Measurements from ENCODE around the gene CORO1C.

Gene CORO1C

DNA sequence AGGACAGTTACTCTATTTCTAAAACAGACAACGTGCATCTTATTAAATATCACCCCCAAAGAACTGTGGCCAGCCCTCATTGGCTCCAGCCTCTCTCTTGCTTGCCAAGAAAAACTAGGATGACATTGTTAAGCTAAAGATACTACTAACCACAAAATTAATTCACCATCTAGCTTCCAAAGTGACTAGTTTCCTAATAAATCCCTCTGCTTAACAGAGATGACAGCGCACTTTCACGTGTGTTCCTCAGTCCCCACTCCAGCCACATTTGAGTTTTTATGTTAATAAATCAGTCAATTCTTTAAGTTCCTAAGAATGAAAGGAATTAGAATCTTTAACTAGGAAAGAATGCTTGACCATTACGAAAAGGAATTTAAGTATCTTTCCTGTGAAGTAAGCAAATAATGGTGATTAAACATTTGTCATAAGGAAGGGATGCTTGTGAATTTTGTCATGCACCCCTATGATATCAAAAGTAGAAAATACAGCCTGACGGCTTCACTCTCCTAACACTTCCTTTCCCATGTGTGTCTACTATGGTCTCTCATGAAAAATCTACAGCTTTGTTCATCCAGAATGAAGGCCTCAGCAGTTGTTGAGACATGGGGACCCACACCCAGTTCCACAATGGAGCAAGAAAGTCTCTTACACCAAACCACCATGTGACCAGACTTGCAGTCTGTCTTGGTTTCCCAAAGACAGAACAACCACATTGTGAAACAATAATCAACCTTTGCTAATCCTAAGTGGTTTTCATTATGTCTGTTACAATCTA, 8.1 kb downstream of the CORO1C start:
- DNase-seq, result no peak

DNA sequence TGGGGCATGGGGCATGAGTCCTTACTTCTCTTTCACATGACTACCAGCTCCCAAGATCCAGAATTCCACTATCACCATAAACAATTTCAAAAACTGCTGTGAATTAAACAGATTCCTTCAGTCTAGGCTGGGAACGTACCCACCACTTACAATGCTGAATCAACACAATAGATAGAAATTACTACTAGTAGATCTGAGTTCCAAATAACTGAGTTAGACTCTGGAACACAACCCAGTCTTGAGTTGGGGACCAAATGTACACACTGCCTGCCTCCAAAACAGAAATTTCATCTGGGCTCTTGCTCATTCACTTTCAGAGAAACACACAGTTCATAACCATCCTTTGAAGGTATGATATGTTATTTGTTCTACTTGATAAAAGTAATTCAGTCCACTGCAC, 8.9 kb downstream of the CORO1C start:
- no peak for DNase-seq

GRCh38 chr12:108721824-108722223, 9.5 kb downstream of the CORO1C start:
- DNase-seq, result no peak

GRCh38 chr12:108720757-108721514, 10.4 kb downstream of the CORO1C start:
- no peak for DNase-seq

- no peak for DNase-seq
Observed at GRCh38 chr12:108717243-108717642, 14.1 kb downstream of the CORO1C start.

GRCh38 chr12:108714866-108715265, 16.5 kb downstream of the CORO1C start:
- DNase-seq, result no peak

DNA sequence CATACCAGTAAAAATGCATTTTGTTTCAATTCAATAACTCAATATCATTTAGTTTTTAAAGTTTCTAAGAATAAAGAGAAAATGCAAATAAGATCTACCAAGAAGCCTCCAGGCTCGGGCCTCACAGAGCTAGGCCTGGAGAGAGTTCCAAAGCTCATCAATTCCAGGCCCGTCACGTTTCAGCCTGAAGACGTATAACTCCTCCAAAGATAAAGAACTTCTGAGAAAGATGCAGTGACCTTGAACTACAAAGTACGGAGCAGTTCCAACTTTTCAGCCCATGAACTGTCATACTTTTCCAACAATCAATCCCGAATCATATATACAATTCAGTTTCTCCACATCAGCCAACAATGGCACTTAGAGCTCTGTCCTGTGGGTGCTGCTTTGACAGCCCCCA, 17.8 kb downstream of the CORO1C start:
- DNase-seq, result no peak

GRCh38 chr12:108712925-108713203, 18.5 kb downstream of the CORO1C start:
- no peak for DNase-seq

- no peak for DNase-seq
Observed at GRCh38 chr12:108712165-108712924, 19.0 kb downstream of the CORO1C start.

GRCh38 chr12:108711489-108712164, 19.7 kb downstream of the CORO1C start:
- no peak for DNase-seq

DNA sequence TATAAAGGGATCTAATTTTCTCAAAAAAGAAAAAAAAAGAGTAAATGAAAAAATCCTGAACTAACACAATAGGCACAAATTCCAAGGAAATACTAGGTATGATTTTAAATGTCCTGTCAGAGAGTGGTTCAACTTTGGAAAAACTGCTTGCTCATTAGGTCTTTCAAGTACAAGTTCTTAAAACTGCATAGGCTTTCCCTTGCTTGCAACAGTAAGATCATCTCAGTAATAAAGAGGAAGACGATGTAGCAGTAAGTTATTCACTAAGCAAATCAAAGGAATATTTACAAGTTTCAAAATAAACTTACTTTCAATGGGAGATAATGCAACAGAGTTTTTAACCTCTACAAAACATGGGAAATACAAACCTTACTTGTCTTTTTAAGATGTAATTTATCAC, 21.6 kb downstream of the CORO1C start:
- no peak for DNase-seq

DNA sequence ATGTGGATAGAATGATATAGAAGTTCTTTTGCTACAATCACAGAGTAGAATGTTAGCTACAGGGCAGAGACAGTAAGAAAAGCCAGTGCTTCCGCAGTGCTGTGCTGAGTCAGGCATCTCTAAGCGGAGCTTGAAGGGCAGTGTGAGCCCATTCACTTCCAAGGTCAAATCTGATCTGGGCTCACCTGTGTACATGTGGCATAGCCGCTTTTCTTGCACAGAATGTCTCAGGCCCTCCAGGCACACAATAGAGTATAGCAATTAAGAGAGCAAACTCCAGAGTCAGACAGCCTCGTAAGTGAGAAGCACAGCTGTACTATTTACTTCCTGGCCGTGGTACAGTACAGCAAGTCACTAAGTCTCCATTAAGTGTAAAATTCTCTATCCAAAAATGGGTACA, 26.8 kb downstream of the CORO1C start:
- no peak for DNase-seq

DNA sequence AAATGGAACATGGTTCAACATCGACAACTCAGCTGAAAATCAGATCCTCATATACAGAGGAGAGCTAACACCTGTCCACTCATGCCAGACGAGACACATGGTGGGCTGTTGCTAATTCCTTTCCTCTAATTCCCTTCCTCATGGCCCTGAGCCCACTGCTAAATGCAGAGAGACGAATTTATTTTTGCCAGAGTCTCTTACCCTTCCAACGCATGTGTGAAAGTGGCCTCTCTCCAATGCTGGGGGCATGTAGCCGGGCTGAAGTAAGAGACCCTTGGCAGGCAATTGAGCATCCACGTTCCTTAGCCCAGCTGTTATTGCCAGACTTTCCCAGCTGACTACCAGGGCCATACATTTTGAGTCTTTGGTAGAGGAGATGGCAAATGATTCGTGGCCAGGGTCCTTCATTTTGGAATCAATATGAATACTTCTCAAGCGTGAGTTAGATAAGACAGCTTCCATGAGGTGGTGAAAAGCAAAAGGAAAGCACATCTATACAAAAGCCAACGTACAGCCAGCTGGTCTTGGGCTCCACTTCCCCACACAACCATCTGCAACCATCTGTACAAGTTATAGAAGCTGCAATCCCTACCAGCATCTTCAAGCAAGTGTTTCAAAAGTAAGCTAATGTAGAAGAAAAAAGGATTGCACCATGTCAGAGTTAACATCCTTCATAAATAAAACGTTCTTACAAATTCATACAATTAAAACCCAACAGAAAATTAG, 28.6 kb downstream of the CORO1C start:
- DNase-seq, result no peak

GRCh38 chr12:108701779-108702441, 29.4 kb downstream of the CORO1C start:
- no peak for DNase-seq

- DNase-seq, result no peak
Observed at GRCh38 chr12:108700833-108701541, 30.3 kb downstream of the CORO1C start.

DNA sequence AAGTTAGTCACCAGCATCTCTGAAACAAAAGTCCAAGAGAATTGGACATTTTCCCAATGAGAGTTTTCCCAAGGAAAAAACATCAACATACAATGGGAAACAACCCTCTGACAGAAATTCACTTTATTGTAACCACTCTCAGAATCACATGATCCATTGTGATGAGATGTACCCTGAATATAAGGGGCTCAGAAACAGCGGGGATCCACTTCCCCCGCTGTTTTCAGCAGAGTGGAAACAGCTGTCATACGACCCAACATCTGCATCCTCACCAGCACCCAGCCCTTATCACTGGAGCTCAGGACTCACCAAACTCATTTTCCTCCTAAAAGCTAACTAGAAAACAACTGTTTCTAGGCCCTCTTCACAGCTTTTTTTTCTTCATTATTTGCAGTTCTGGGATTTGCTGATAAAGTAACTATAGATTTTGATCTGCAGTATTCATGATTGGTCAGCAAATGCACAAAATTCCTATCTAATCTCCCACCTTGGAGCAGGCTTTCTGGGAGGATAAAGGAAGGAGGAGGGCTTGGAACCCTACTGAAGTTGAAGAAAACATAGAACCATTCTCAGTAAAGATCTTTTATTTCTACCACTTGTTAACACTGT, 31.3 kb downstream of the CORO1C start:
- DNase-seq, result no peak

DNA sequence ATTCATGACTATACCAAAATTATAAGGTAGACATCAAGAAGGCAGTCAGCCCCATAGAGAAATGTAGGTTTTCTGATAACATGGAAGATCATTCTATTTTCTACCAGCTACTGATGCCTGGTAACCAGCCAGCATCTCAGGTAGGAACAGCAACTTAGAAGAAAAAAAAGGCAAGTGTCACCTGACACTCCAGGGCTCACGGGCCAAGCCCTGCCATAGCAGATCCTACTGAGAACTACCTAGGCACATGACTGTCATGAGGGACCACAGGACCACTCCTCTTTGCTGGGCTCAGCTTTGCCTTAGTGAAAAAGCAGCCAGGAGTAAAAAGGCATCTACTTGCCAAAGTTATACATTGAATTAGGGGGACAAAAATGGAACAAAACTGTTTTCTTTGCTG, 33.4 kb downstream of the CORO1C start:
- no peak for DNase-seq

DNA sequence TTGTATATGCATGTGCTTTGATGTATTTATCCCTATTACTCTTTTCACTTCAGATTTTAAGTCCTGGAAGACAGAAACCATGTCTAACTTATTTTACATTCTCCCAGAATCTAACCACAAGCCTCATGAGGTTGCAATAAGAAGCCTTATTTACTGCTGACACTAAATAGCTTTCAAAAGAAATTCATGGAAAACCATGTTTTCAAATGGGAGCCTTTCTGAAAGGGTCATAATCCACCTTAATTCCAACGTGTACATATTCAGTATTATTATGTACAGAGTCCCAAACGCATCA, 34.4 kb downstream of the CORO1C start:
- no peak for DNase-seq

- no peak for DNase-seq
Observed at GRCh38 chr12:108696111-108696995, 35.0 kb downstream of the CORO1C start.

DNA sequence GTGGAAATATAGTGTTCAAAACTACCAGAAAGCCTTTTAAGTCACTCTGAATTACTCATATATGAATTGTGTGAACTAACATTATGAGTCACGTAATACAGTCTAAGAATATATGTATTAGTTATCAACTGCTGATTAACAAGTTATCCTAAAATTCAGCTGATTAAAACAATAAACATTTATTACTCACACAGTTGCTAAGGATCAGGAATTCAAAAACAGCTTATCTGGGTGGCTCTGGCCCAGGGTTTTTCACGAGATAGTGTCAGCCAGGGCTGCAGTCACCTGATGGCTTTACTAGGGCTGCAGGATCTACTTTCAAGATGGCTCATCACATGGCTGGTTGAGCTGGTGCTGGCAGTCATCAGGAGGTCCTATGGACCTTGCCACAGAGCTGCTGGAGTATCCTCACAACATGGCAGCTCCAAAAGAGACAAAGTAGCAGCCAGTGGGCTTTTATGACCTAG, 36.5 kb downstream of the CORO1C start:
- DNase-seq, result no peak
